GM23338 (cell line): ENCODE data around the gene CARNS1. TPM values are rescaled to one million over a fixed set of nuclear protein-coding genes. Genes with fewer than 3 reads are reported as not detected.

ENCODE experiments used
- ATAC-seq: fragments of 200-7000 bp; cut with Tn5 transposase; 3 replicates; pipeline ENCODE4 v1.9.1; 2020
- DNase-seq: peaks from one replicate; pipeline ENCODE4 v3.0.0-alpha.2; 2015; ENCODE audit warnings: low spot score
- H2AFZ ChIP-seq: fragments of 200-600 bp; sonication (generic); 2 replicates; pipeline ENCODE4 v1.8.0; 2016; ENCODE audit warnings: antibody characterized with exemption, mild to moderate bottlenecking, moderate library complexity
- H3F3A ChIP-seq: fragments of 200-600 bp; sonication (generic); replicated peaks from 2 replicates; pipeline ENCODE4 v1.8.0; 2017; ENCODE audit warnings: antibody characterized with exemption, mixed run types, low read depth
- H3K27ac ChIP-seq: fragments of 200-600 bp; sonication (generic); 2 replicates; pipeline ENCODE4 v1.6.1; 2016; ENCODE audit warnings: low read depth
- H3K27me3 ChIP-seq: fragments of 200-600 bp; sonication (generic); 2 replicates; pipeline ENCODE4 v1.8.0; 2016; ENCODE audit warnings: mild to moderate bottlenecking, mixed run types, moderate library complexity; ENCODE audit not compliant: insufficient read depth
- H3K36me3 ChIP-seq: fragments of 200-600 bp; sonication (generic); 2 replicates; pipeline ENCODE4 v1.8.0; 2016; ENCODE audit warnings: mild to moderate bottlenecking; ENCODE audit not compliant: insufficient read depth
- H3K4me1 ChIP-seq: fragments of 200-600 bp; sonication (generic); 2 replicates; pipeline ENCODE4 v1.8.0; 2016; ENCODE audit warnings: mild to moderate bottlenecking, moderate library complexity; ENCODE audit not compliant: insufficient read depth
- H3K4me2 ChIP-seq: fragments of 200-600 bp; sonication (generic); 2 replicates; pipeline ENCODE4 v1.7.1; 2017; ENCODE audit warnings: mixed run types
- H3K4me3 ChIP-seq: fragments of 200-600 bp; sonication (generic); 2 replicates; pipeline ENCODE4 v1.6.1; 2016; ENCODE audit warnings: mixed run types
- H3K79me2 ChIP-seq: fragments of 200-600 bp; sonication (generic); replicated peaks from 2 replicates; pipeline ENCODE4 v1.8.0; 2017; ENCODE audit warnings: mild to moderate bottlenecking; ENCODE audit not compliant: insufficient read depth
- H3K9me2 ChIP-seq: fragments of 200-600 bp; sonication (generic); 2 replicates; pipeline ENCODE4 v1.8.0; 2017; ENCODE audit not compliant: insufficient read depth
- H4K20me1 ChIP-seq: fragments of 200-600 bp; sonication (generic); replicated peaks from 2 replicates; pipeline ENCODE4 v1.8.0; 2017; ENCODE audit warnings: mild to moderate bottlenecking; ENCODE audit not compliant: insufficient read depth
- H3K27ac Mint-ChIP-seq: 2 replicates; pipeline ENCODE4 v1.8.0; 2020; ENCODE audit warnings: inconsistent platforms, mild to moderate bottlenecking, moderate library complexity, mixed read lengths
- H3K27me3 Mint-ChIP-seq: 3 replicates; pipeline ENCODE4 v1.8.0; 2022; ENCODE audit warnings: low read depth, mild to moderate bottlenecking, moderate library complexity, mixed read lengths, inconsistent platforms; ENCODE audit not compliant: insufficient read depth, poor library complexity
- H3K36me3 Mint-ChIP-seq: 3 replicates; pipeline ENCODE4 v1.8.0; 2021; ENCODE audit warnings: low read depth, mild to moderate bottlenecking, inconsistent platforms, moderate library complexity, mixed read lengths
- H3K4me1 Mint-ChIP-seq: 3 replicates; pipeline ENCODE4 v1.8.0; 2020; ENCODE audit warnings: mild to moderate bottlenecking, inconsistent platforms, mixed read lengths
- H3K4me3 Mint-ChIP-seq: 3 replicates; pipeline ENCODE4 v1.8.0; 2021; ENCODE audit warnings: moderate library complexity, mild to moderate bottlenecking, inconsistent platforms, mixed read lengths
- H3K9me3 Mint-ChIP-seq: 3 replicates; pipeline ENCODE4 v1.8.0; 2020; ENCODE audit warnings: moderate library complexity, mild to moderate bottlenecking, inconsistent platforms, mixed read lengths
- CREB1 ChIP-seq: fragments of 250-450 bp; sonication (Bioruptor Pico); IDR thresholded peaks from 2 replicates; pipeline ENCODE4 v1.5.0; 2020; ENCODE audit warnings: low read depth, mild to moderate bottlenecking, moderate library complexity
- EZH2 ChIP-seq: fragments of 200-600 bp; sonication (generic); IDR thresholded peaks from one replicate; pipeline ENCODE4 v1.8.0; 2017; ENCODE audit warnings: antibody characterized with exemption, mild to moderate bottlenecking, low read depth; ENCODE audit not compliant: unreplicated experiment
- EZH2phosphoT487 ChIP-seq: fragments of 200-600 bp; sonication (generic); IDR thresholded peaks from one replicate; pipeline ENCODE4 v1.8.1; 2018; ENCODE audit warnings: antibody characterized with exemption; ENCODE audit not compliant: unreplicated experiment
- JUNB ChIP-seq: IDR thresholded peaks from one replicate; pipeline ENCODE4 v1.6.1; 2016; ENCODE audit warnings: antibody characterized with exemption; ENCODE audit not compliant: unreplicated experiment
- NANOG ChIP-seq: IDR thresholded peaks from 2 replicates; pipeline ENCODE4 v1.6.1; 2016; ENCODE audit warnings: antibody characterized with exemption, borderline replicate concordance
- POLR2AphosphoS5 ChIP-seq: IDR thresholded peaks from 2 replicates; pipeline ENCODE4 v1.6.1; 2016; ENCODE audit warnings: antibody characterized with exemption, low read depth
- STAT1 ChIP-seq: IDR thresholded peaks from one replicate; pipeline ENCODE4 v1.6.1; 2016; ENCODE audit warnings: antibody characterized with exemption; ENCODE audit not compliant: unreplicated experiment
- ZNF114 ChIP-seq: fragments of 250-450 bp; sonication (Bioruptor Pico); IDR thresholded peaks from 2 replicates; pipeline ENCODE4 v1.5.0; 2020; ENCODE audit warnings: mild to moderate bottlenecking, moderate library complexity
- ZNF331 ChIP-seq: fragments of 250-450 bp; sonication (Bioruptor Pico); IDR thresholded peaks from 2 replicates; pipeline ENCODE4 v1.5.0; 2020; ENCODE audit warnings: low read depth, mild to moderate bottlenecking, moderate library complexity
- polyA plus RNA-seq: library from polyadenylated mRNA; unstranded; fragments of >200 nt; fragmentation: Nextera tagmentation; extraction: Ambion mirVana; gene quantifications from 2 replicates; pipeline ENCODE4 v1.2.1, GENCODE V29; 2016
- total RNA-seq: library from RNA; depleted of rRNA; stranded (reverse); fragments of >200 nt; shearing (Covaris generic); gene quantifications from 2 replicates; pipeline ENCODE4 v1.2.3, GENCODE V29; 2014
- TF ChIP-seq, protein P1 (sequence below): fragments of 250-450 bp; sonication (Bioruptor Pico); IDR thresholded peaks from 2 replicates; pipeline ENCODE4 v1.5.0; 2020; ENCODE audit warnings: mild to moderate bottlenecking, moderate library complexity
- TF ChIP-seq, protein P2 (sequence below), 2 experiments: fragments of 200-600 bp in 1 of 2; sonication (generic) in 1 of 2; conservative IDR thresholded peaks; 2 replicates each; pipeline versions ENCODE4 v1.5.1 to v1.6.1; 2016 to 2017; ENCODE audit warnings: antibody characterized with exemption in 2 of 2, low read depth in 2 of 2, mild to moderate bottlenecking in 2 of 2, moderate library complexity in 1 of 2
- TF ChIP-seq, protein P3 (sequence below): IDR thresholded peaks from one replicate; pipeline ENCODE4 v1.6.1; 2018; ENCODE audit warnings: antibody characterized with exemption; ENCODE audit not compliant: unreplicated experiment
- TF ChIP-seq, protein P4 (sequence below): IDR thresholded peaks from 2 replicates; pipeline ENCODE4 v1.6.1; 2016; ENCODE audit warnings: antibody characterized with exemption

Gene CARNS1
- total and polyA plus RNA-seq, 2 experiments from 2014 or later, result 0.52 to 0.76 TPM

DNA sequence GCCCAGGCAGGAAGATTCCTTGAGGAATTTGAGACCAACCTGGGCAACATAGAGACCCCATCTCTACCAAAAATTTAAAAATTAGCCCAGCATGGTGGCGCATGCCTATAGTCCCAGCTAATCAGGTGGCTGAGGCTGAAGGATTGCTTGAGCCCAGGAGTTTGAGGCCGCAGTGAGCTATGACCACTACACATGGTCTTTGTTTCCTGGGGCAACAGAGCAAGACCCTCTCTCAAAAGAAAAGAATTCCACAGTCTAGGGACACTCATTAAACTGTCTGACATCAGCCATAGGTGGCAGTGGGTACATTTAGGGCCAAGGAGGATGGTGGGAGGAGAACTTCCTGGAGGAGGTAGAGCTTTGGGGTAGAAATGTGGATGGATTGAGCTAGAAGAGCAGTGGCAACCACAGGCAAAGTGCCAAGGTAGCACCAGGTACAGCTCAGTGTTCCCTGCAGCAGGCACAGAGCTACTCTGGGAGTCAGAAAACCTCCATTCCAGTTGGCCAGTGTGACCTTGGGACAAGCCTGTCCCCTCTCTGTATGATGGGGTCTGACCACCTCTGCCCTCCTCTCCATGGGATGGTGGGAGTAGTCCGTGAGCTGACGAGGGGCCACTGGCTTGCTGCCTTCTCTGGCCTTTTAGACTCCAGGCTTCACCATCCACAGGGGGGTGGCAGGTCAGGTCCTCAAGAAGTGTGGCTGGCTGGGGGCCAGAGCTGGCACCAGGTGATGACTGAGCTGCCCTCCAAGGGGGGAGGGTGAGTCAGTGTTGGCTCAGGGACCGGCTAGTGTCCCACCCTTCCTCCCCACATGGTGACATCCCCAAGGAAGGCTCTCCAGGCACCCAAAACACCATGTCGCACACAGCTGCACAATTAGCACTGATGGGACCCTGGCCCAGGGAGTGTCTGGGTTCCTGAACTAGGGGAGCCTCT, 38.3 kb upstream of the CARNS1 start:
- no peak overlapping the region for H3K27ac Mint-ChIP-seq
- Histone ChIP-seq H3K4me1 (peaks cover 23% of the 10 kb centered on the region), H3K27me3 (peaks cover 61% of the 10 kb centered on the region), H2AFZ (no peak overlapping the region), H4K20me1 (no peaks in the 10 kb centered on the region), H3K27ac (no peak overlapping the region), H3K4me3 (peak overlapping the region; percentile 59; the same call in 1 of the 2 replicates), H3K79me2 (no peaks in the 10 kb centered on the region), H3K36me3 (no peaks in the 10 kb centered on the region), H3F3A (no peaks in the 10 kb centered on the region; the same call in 1 of the 2 replicates), H3K4me2 (peak overlapping the region; percentile 88), H3K9me2 (no peaks in the 10 kb centered on the region)
- no peaks in the 10 kb centered on the region for H3K36me3 Mint-ChIP-seq
- TF ChIP-seq JUNB (no peak), NANOG (no peak), EZH2 (no peak), POLR2AphosphoS5 (no peak), EZH2phosphoT487 (no peak), ZNF114 (no peak), ZNF331 (CRISPR knock-in tag) (no peak), CREB1 (CRISPR knock-in tag) (no peak), STAT1 (no peak)
- TF ChIP-seq, protein P1, sequence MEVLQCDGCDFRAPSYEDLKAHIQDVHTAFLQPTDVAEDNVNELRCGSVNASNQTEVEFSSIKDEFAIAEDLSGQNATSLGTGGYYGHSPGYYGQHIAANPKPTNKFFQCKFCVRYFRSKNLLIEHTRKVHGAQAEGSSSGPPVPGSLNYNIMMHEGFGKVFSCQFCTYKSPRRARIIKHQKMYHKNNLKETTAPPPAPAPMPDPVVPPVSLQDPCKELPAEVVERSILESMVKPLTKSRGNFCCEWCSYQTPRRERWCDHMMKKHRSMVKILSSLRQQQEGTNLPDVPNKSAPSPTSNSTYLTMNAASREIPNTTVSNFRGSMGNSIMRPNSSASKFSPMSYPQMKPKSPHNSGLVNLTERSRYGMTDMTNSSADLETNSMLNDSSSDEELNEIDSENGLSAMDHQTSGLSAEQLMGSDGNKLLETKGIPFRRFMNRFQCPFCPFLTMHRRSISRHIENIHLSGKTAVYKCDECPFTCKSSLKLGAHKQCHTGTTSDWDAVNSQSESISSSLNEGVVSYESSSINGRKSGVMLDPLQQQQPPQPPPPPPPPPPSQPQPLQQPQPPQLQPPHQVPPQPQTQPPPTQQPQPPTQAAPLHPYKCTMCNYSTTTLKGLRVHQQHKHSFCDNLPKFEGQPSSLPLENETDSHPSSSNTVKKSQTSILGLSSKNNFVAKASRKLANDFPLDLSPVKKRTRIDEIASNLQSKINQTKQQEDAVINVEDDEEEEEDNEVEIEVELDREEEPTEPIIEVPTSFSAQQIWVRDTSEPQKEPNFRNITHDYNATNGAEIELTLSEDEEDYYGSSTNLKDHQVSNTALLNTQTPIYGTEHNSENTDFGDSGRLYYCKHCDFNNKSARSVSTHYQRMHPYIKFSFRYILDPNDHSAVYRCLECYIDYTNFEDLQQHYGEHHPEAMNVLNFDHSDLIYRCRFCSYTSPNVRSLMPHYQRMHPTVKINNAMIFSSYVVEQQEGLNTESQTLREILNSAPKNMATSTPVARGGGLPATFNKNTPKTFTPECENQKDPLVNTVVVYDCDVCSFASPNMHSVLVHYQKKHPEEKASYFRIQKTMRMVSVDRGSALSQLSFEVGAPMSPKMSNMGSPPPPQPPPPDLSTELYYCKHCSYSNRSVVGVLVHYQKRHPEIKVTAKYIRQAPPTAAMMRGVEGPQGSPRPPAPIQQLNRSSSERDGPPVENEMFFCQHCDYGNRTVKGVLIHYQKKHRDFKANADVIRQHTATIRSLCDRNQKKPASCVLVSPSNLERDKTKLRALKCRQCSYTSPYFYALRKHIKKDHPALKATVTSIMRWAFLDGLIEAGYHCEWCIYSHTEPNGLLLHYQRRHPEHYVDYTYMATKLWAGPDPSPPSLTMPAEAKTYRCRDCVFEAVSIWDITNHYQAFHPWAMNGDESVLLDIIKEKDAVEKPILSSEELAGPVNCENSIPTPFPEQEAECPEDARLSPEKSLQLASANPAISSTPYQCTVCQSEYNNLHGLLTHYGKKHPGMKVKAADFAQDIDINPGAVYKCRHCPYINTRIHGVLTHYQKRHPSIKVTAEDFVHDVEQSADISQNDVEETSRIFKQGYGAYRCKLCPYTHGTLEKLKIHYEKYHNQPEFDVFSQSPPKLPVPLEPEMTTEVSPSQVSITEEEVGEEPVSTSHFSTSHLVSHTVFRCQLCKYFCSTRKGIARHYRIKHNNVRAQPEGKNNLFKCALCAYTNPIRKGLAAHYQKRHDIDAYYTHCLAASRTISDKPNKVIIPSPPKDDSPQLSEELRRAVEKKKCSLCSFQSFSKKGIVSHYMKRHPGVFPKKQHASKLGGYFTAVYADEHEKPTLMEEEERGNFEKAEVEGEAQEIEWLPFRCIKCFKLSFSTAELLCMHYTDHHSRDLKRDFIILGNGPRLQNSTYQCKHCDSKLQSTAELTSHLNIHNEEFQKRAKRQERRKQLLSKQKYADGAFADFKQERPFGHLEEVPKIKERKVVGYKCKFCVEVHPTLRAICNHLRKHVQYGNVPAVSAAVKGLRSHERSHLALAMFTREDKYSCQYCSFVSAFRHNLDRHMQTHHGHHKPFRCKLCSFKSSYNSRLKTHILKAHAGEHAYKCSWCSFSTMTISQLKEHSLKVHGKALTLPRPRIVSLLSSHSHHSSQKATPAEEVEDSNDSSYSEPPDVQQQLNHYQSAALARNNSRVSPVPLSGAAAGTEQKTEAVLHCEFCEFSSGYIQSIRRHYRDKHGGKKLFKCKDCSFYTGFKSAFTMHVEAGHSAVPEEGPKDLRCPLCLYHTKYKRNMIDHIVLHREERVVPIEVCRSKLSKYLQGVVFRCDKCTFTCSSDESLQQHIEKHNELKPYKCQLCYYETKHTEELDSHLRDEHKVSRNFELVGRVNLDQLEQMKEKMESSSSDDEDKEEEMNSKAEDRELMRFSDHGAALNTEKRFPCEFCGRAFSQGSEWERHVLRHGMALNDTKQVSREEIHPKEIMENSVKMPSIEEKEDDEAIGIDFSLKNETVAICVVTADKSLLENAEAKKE (CRISPR knock-in tag), result no peak
- TF ChIP-seq, protein P2, sequence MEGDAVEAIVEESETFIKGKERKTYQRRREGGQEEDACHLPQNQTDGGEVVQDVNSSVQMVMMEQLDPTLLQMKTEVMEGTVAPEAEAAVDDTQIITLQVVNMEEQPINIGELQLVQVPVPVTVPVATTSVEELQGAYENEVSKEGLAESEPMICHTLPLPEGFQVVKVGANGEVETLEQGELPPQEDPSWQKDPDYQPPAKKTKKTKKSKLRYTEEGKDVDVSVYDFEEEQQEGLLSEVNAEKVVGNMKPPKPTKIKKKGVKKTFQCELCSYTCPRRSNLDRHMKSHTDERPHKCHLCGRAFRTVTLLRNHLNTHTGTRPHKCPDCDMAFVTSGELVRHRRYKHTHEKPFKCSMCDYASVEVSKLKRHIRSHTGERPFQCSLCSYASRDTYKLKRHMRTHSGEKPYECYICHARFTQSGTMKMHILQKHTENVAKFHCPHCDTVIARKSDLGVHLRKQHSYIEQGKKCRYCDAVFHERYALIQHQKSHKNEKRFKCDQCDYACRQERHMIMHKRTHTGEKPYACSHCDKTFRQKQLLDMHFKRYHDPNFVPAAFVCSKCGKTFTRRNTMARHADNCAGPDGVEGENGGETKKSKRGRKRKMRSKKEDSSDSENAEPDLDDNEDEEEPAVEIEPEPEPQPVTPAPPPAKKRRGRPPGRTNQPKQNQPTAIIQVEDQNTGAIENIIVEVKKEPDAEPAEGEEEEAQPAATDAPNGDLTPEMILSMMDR (conservative IDR thresholded peaks at IDR 0.05; ENCODE audit: low read depth in 2 of 2), result no peak
- TF ChIP-seq, protein P3, sequence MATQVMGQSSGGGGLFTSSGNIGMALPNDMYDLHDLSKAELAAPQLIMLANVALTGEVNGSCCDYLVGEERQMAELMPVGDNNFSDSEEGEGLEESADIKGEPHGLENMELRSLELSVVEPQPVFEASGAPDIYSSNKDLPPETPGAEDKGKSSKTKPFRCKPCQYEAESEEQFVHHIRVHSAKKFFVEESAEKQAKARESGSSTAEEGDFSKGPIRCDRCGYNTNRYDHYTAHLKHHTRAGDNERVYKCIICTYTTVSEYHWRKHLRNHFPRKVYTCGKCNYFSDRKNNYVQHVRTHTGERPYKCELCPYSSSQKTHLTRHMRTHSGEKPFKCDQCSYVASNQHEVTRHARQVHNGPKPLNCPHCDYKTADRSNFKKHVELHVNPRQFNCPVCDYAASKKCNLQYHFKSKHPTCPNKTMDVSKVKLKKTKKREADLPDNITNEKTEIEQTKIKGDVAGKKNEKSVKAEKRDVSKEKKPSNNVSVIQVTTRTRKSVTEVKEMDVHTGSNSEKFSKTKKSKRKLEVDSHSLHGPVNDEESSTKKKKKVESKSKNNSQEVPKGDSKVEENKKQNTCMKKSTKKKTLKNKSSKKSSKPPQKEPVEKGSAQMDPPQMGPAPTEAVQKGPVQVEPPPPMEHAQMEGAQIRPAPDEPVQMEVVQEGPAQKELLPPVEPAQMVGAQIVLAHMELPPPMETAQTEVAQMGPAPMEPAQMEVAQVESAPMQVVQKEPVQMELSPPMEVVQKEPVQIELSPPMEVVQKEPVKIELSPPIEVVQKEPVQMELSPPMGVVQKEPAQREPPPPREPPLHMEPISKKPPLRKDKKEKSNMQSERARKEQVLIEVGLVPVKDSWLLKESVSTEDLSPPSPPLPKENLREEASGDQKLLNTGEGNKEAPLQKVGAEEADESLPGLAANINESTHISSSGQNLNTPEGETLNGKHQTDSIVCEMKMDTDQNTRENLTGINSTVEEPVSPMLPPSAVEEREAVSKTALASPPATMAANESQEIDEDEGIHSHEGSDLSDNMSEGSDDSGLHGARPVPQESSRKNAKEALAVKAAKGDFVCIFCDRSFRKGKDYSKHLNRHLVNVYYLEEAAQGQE, result no peak
- TF ChIP-seq, protein P4, sequence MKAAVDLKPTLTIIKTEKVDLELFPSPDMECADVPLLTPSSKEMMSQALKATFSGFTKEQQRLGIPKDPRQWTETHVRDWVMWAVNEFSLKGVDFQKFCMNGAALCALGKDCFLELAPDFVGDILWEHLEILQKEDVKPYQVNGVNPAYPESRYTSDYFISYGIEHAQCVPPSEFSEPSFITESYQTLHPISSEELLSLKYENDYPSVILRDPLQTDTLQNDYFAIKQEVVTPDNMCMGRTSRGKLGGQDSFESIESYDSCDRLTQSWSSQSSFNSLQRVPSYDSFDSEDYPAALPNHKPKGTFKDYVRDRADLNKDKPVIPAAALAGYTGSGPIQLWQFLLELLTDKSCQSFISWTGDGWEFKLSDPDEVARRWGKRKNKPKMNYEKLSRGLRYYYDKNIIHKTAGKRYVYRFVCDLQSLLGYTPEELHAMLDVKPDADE, result no peak
- H3K4me3 Mint-ChIP-seq, result peak overlapping the region; percentile 80; the same call in 2 of the 3 replicates
- peaks cover 28% of the 10 kb centered on the region for H3K27me3 Mint-ChIP-seq
- ATAC-seq (no peak), DNase-seq (no peak)
- peaks cover 40% of the 10 kb centered on the region for H3K4me1 Mint-ChIP-seq
- H3K9me3 Mint-ChIP-seq, result no peaks in the 10 kb centered on the region; the same call in 2 of the 3 replicates
